Upper lobe of right lung (tissue), 1 donor: ENCODE data around the gene FAM168B. TPM values are rescaled to one million over a fixed set of nuclear protein-coding genes. Genes with fewer than 3 reads are reported as not detected.

Experiments used
- ATAC-seq: fragments of 200-7000 bp; cut with Tn5 transposase; one replicate; pipeline ENCODE4 v1.9.1; 2020; ENCODE audit warnings: mild to moderate bottlenecking, moderate library complexity
- DNase-seq: peaks from one replicate; pipeline ENCODE4 v3.0.0-alpha.2; 2020
- H3K27ac ChIP-seq: fragments of 200-600 bp; one replicate; pipeline ENCODE4 v1.8.0; 2022
- H3K27me3 ChIP-seq: fragments of 200-600 bp; one replicate; pipeline ENCODE4 v1.8.0; 2022; ENCODE audit warnings: mild to moderate bottlenecking
- H3K36me3 ChIP-seq: fragments of 200-600 bp; one replicate; pipeline ENCODE4 v1.8.0; 2022
- H3K4me1 ChIP-seq: fragments of 200-600 bp; one replicate; pipeline ENCODE4 v1.8.0; 2022
- H3K4me3 ChIP-seq: fragments of 200-600 bp; one replicate; pipeline ENCODE4 v1.8.0; 2022; ENCODE audit warnings: mild to moderate bottlenecking
- H3K9me3 ChIP-seq: fragments of 200-600 bp; one replicate; pipeline ENCODE4 v1.8.0; 2022
- CTCF ChIP-seq: fragments of 200-600 bp; IDR thresholded peaks from one replicate; pipeline ENCODE4 v1.8.0; 2022; ENCODE audit warnings: antibody characterized with exemption
- intact Hi-C: fragments of 100-400 bp; cut with DNase I; formaldehyde crosslinking; loops from one replicate; pipeline ENCODE4 v1.11.0; 2022
- total RNA-seq: library from RNA; stranded (reverse); fragmentation: NEBNext Ultra II Directional; extraction: Animal tissue kit (Norgen Biotek cat#: 25700); gene quantifications from one replicate; pipeline ENCODE4 v1.2.1, GENCODE V29; 2021
- donor health status: DM: no; HTN: yes; CAD: no; lungs with severe emphysema.

FAM168B gene
- total RNA-seq, 1 donor from 2014 or later = 77.8 TPM

GRCh38 chr2:131010566-131010965 lies 82.7 kb downstream of the FAM168B start:
- Histone ChIP-seq H3K4me1 (no peaks in the 10 kb centered on the region), H3K27me3 (no peaks in the 10 kb centered on the region), H3K4me3 (no peak overlapping the region), H3K27ac (no peak overlapping the region), H3K36me3 (no peaks in the 10 kb centered on the region), H3K9me3 (no peaks in the 10 kb centered on the region)
- intact Hi-C loops = no loop called here
- DNase-seq (no peak), ATAC-seq (no peak)
- TF ChIP-seq CTCF = no peak

GRCh38 chr2:131009713-131010475 lies 83.4 kb downstream of the FAM168B start:
- Histone ChIP-seq H3K9me3 (no peaks in the 10 kb centered on the region), H3K4me3 (no peak overlapping the region), H3K27ac (no peak overlapping the region), H3K36me3 (no peaks in the 10 kb centered on the region), H3K27me3 (no peaks in the 10 kb centered on the region), H3K4me1 (no peaks in the 10 kb centered on the region)
- no peak for TF ChIP-seq CTCF
- ATAC-seq (no peak), DNase-seq (no peak)
- intact Hi-C loops = no loop called here

- ATAC-seq (no peak), DNase-seq (no peak)
- no peaks in the 10 kb centered on the region for H3K9me3 ChIP-seq
- no peaks in the 10 kb centered on the region for H3K27me3 ChIP-seq
- no peaks in the 10 kb centered on the region for H3K4me1 ChIP-seq
- intact Hi-C loops = no loop called here
- TF ChIP-seq CTCF = no peak
- H3K36me3 ChIP-seq = no peaks in the 10 kb centered on the region
- no peak overlapping the region for H3K27ac ChIP-seq
- H3K4me3 ChIP-seq = no peak overlapping the region
These were observed 84.3 kb downstream of the FAM168B start for GRCh38 chr2:131008967-131009366.

- no peaks in the 10 kb centered on the region for H3K9me3 ChIP-seq
- no peak overlapping the region for H3K4me3 ChIP-seq
- no peak for DNase-seq
- no peak overlapping the region for H3K27ac ChIP-seq
- H3K4me1 ChIP-seq = no peaks in the 10 kb centered on the region
- H3K27me3 ChIP-seq = no peaks in the 10 kb centered on the region
- no peak for TF ChIP-seq CTCF
- no peaks in the 10 kb centered on the region for H3K36me3 ChIP-seq
- no peak for ATAC-seq
- intact Hi-C loops = no loop called here
These were observed 86.7 kb downstream of the FAM168B start for GRCh38 chr2:131006561-131006960.

GRCh38 chr2:131005216-131005935 lies 87.9 kb downstream of the FAM168B start:
- no peaks in the 10 kb centered on the region for H3K27me3 ChIP-seq
- no peak for TF ChIP-seq CTCF
- ATAC-seq (peak; percentile 34), DNase-seq (no peak)
- H3K4me3 ChIP-seq = no peak overlapping the region
- intact Hi-C loops = no loop called here
- no peaks in the 10 kb centered on the region for H3K36me3 ChIP-seq
- no peaks in the 10 kb centered on the region for H3K9me3 ChIP-seq
- H3K4me1 ChIP-seq = no peaks in the 10 kb centered on the region
- H3K27ac ChIP-seq = no peak overlapping the region
